Measurements from ENCODE around the gene PPP1R7. TPM values are rescaled to one million over a fixed set of nuclear protein-coding genes. Genes with fewer than 3 reads are reported as not detected.

Gene PPP1R7
- total RNA-seq, 1 donor from 2014 or later: 57.7 TPM

GRCh38 chr2:241227594-241227993, 77.3 kb downstream of the PPP1R7 start:
- no peak for DNase-seq (ENCODE audit: low read depth)
- H3K4me3 ChIP-seq (ENCODE audit: low read depth, low read length): no peak overlapping the region
- TF ChIP-seq CTCF (conservative IDR thresholded peaks at IDR 0.05; ENCODE audit: low read depth, low read length): no peak

- no peak for DNase-seq (ENCODE audit: low read depth)
- TF ChIP-seq CTCF (conservative IDR thresholded peaks at IDR 0.05; ENCODE audit: low read depth, low read length): no peak
- no peak overlapping the region for H3K4me3 ChIP-seq (ENCODE audit: low read depth, low read length)
Measured at GRCh38 chr2:241228081-241228859, 78.0 kb downstream of the PPP1R7 start.

GRCh38 chr2:241228860-241229516, 78.7 kb downstream of the PPP1R7 start:
- DNase-seq (ENCODE audit: low read depth): no peak
- H3K4me3 ChIP-seq (ENCODE audit: low read depth, low read length): no peak overlapping the region
- no peak for TF ChIP-seq CTCF (conservative IDR thresholded peaks at IDR 0.05; ENCODE audit: low read depth, low read length)

- no peak for TF ChIP-seq CTCF (conservative IDR thresholded peaks at IDR 0.05; ENCODE audit: low read depth, low read length)
- H3K4me3 ChIP-seq (ENCODE audit: low read depth, low read length): no peak overlapping the region
- no peak for DNase-seq (ENCODE audit: low read depth)
Measured at GRCh38 chr2:241229563-241230401, 79.5 kb downstream of the PPP1R7 start.

GRCh38 chr2:241230435-241230834, 80.2 kb downstream of the PPP1R7 start:
- DNase-seq (ENCODE audit: low read depth): no peak
- TF ChIP-seq CTCF (conservative IDR thresholded peaks at IDR 0.05; ENCODE audit: low read depth, low read length): no peak
- no peak overlapping the region for H3K4me3 ChIP-seq (ENCODE audit: low read depth, low read length)

- H3K4me3 ChIP-seq (ENCODE audit: low read depth, low read length): no peak overlapping the region
- no peak for DNase-seq (ENCODE audit: low read depth)
- no peak for TF ChIP-seq CTCF (conservative IDR thresholded peaks at IDR 0.05; ENCODE audit: low read depth, low read length)
Measured at GRCh38 chr2:241232736-241233575, 82.7 kb downstream of the PPP1R7 start.

Data from epithelial cell of proximal tubule (primary cell).